ENCODE data around the gene SMAD5.

- TF ChIP-seq CTCF (IDR thresholded peaks at IDR 0.05) (no peak), EZH2 (IDR thresholded peaks at IDR 0.05; ENCODE audit: borderline replicate concordance, insufficient read depth, low read depth, low read length, poor library complexity, severe bottlenecking) (no peak)
Observed at GRCh38 chr5:136166909-136167308, 34.3 kb downstream of the SMAD5 start.

Data from B cell (primary cell).